HUES64 (cell line): ENCODE results near the gene SYTL1.

Experiments
- H3K27ac ChIP-seq: 2 replicates; pipeline ENCODE4 v1.7.0; 2013; ENCODE audit warnings: low read depth, low read length, inconsistent platforms
- H3K27me3 ChIP-seq: 2 replicates; pipeline ENCODE4 v1.6.1; 2013; ENCODE audit warnings: mild to moderate bottlenecking, low read length; ENCODE audit not compliant: insufficient read depth
- H3K36me3 ChIP-seq: 2 replicates; pipeline ENCODE4 v1.6.1; 2013; ENCODE audit warnings: mild to moderate bottlenecking, low read length; ENCODE audit not compliant: insufficient read depth
- H3K4me1 ChIP-seq: 2 replicates; pipeline ENCODE4 v1.6.1; 2013; ENCODE audit warnings: mild to moderate bottlenecking, low read length, moderate library complexity; ENCODE audit not compliant: insufficient read depth
- H3K4me3 ChIP-seq: 2 replicates; pipeline ENCODE4 v1.5.1; 2013; ENCODE audit warnings: mild to moderate bottlenecking, low read length, moderate library complexity
- H3K9ac ChIP-seq: 2 replicates; pipeline ENCODE4 v1.6.1; 2013; ENCODE audit warnings: mild to moderate bottlenecking, low read depth, low read length
- H3K9me3 ChIP-seq: 2 replicates; pipeline ENCODE4 v1.6.1; 2013; ENCODE audit warnings: low read depth, low read length; ENCODE audit not compliant: insufficient read depth
- WGBS: fragments of 150-250, 120-280 bp; methylation state at CpG from one replicate; pipeline ENCODE4 v1.1.7; 2013; ENCODE audit warnings: missing lambda C conversion rate; 5-methylcytosine and 5-hydroxymethylcytosine counted together

SYTL1 gene

DNA sequence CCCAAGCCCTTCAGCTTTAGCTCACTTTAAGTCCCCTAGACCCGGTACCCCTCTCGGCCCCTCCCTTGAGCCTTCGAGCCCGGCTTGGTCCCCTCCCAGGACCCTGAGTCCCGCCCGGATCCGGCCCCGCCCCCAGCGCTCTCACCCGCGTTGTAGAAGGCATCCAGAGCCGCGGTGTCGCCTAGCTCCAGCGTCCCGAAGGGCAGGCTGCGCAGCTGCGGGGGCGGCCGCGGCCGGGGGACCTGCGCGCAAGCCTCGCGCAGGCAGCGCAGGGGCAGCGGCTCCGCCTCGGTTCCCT is 24.2 kb downstream of the SYTL1 start:
- Histone ChIP-seq H3K27ac (no peak overlapping the region; the same call in 1 of the 2 replicates), H3K9ac (peak overlapping the region; percentile 63), H3K36me3 (no peaks in the 10 kb centered on the region), H3K4me3 (peak overlapping the region; percentile 84), H3K27me3 (peaks cover 13% of the 10 kb centered on the region), H3K9me3 (no peaks in the 10 kb centered on the region), H3K4me1 (peaks cover 18% of the 10 kb centered on the region)
- WGBS, result under 1% methylated on average over 30 of the region's 30 CpGs

DNA sequence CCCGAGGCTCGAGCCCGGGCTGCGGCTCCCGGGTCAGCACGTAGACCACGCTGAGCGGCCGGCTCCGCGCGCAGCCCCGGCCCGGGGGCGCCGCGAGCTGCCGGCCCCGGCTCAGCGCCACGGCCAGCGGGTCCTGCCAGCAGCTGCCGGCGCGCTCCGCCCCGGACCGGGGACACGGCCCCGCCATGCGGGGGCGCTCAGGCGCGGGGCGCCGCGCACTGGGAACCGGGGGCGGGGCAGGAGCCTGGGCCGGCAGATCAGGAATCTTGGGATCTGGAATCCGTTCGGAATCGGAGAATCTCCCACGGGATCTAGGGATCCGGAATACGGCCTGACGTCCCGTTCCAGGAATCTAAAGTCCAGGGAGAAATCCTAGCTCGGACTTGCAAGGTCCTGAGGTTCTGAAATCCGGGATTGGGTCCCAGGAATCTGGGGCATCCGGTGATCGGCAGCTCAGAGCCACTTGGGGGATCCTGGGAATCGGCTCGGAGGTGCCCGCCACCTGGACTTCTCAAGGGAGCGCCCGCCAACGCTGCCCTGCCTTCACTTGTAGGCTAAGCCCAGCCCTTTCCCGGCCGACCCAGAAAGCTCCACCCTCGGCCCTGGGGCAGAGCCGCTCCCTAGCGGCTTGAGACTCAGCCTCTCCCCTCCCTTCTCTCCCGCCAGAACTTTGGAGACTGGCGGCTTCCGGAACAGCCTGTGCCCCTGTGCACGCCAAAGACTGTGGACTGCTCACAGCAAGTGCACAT is 24.8 kb downstream of the SYTL1 start, which contains the start of gene MAP3K6:
Gene MAP3K6, minus strand, starts transcription at position 551 of the 749 bp plus-strand sequence. Its CDS starts 364 bp downstream, at position 187.
- Histone ChIP-seq H3K27me3 (peaks cover 7% of the 10 kb centered on the region), H3K4me3 (peak within 1 kb of the TSS; percentile 84), H3K4me1 (peaks cover 18% of the 10 kb centered on the region), H3K9me3 (no peaks in the 10 kb centered on the region), H3K27ac (peak within 1 kb of the TSS; percentile 73; the same call in 1 of the 2 replicates), H3K9ac (peak within 1 kb of the TSS; percentile 63), H3K36me3 (no peaks in the 10 kb centered on the region)
- under 1% methylated on average over 67 of the region's 67 CpGs for WGBS

DNA sequence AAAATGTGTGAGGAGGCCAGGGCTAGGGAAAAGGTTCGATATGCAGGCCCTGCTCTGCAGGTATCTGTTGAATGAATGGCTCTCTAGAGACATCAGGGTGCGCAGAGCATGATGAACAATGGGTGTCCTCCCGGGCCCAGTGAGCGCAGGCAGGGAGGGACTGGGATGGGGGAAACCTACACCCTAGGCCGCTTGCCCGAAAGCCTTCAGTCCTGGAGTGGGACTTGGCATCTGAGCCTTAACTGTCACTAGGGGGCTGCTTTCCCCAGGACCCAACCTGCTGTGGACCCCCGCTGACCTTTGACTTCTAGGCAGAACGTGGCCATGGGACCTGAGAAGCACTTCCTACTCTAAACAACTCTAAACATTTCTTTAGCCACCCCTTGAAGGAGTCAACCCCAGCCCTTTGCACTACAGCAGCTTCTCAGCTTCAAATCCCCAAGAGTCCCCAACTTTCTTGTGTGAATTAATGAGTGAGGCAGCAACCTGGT is 25.4 kb downstream of the SYTL1 start:
- peak overlapping the region; percentile 84 for H3K4me3 ChIP-seq
- peaks cover 18% of the 10 kb centered on the region for H3K4me1 ChIP-seq
- WGBS, result 34% methylated on average over 8 of the region's 8 CpGs
- H3K9me3 ChIP-seq, result no peaks in the 10 kb centered on the region
- H3K27me3 ChIP-seq, result 0 out of 2 replicates have a peak, but pooled peaks cover 1% of the 10 kb centered on the region
- H3K36me3 ChIP-seq, result no peaks in the 10 kb centered on the region
- peak overlapping the region; percentile 63 for H3K9ac ChIP-seq
- peak overlapping the region; percentile 73; the same call in 1 of the 2 replicates for H3K27ac ChIP-seq

DNA sequence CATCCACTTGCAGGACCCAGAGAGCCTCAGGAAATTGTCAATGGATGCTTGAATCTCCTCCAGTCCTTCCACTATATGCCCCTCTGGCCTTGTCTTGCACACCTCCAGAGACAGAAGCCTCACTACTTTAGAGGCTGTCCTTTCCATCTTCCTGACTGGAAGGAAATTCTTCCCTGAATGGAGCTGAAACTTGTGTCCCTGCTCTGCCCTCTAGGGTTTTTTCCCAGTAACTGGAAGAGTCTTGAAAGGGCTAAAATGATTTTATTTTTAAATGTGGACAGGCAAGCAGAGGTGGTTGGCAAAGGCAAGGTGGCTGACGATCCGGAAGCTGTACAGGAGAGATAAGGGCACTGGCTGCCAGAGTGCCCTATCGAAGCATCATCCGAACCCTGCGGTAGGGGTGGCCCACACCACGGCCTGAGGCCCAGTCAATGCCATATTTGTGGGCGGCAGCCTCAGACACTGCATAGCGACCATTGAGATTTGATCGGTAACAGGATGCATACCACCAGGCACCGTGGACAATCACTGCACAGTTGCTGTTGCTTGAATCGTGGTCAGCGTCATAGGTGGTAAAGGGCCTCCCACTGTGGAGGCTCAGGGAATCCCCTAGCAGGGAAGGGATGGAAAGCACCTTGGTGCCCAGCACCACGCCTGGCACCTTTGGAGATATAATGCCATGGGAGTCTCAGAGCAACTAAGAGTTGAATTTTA is 27.2 kb downstream of the SYTL1 start:
- 84% methylated on average over 13 of the region's 13 CpGs for WGBS
- H3K9ac ChIP-seq, result no peak overlapping the region
- H3K4me1 ChIP-seq, result peaks cover 18% of the 10 kb centered on the region
- no peaks in the 10 kb centered on the region for H3K9me3 ChIP-seq
- no peak overlapping the region for H3K27ac ChIP-seq
- no peak overlapping the region for H3K4me3 ChIP-seq
- no peaks in the 10 kb centered on the region for H3K36me3 ChIP-seq
- H3K27me3 ChIP-seq, result no peaks in the 10 kb centered on the region

DNA sequence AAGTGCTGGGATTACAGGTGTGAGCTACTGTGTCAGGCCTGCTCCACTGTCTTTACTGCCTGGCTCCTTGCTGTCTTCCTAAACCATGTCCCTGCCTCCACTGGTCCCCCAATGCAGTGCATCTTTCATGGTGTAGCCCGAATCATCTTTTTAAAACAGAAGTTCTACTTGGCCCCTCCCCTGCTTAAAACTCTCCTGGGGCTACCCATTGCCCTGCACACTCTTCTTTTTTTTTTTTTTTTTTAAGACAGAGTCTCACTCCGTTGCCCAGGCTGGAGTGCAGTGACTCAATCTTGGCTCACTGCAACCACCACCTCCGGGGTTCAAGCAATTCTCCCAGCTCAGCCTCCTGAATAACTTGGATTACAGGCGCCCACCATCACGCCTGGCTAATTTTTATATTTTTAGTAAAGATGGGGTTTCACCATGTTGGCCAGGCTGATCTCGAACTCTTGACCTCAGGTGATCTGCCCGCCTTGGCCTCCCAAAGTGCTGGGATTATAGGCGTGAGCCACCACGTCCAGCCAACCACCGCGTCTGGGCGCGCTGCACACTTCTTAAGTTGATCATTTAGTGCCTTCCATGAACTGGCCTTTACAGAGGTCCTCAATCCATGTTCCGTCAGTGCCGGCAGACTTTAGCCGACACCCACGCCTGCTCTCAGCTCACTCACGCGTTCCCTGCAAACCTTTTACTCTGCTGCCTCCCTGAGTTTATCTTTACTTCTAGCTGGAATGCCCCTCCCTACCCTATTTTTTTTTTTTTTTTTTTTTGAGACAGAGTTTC is 30.4 kb downstream of the SYTL1 start:
- Histone ChIP-seq H3K36me3 (no peaks in the 10 kb centered on the region), H3K9me3 (no peaks in the 10 kb centered on the region), H3K4me3 (no peak overlapping the region), H3K27me3 (no peaks in the 10 kb centered on the region), H3K4me1 (peaks cover 6% of the 10 kb centered on the region; the same call in 1 of the 2 replicates), H3K27ac (no peak overlapping the region), H3K9ac (no peak overlapping the region)
- 94% methylated on average over 19 of the region's 19 CpGs for WGBS

DNA sequence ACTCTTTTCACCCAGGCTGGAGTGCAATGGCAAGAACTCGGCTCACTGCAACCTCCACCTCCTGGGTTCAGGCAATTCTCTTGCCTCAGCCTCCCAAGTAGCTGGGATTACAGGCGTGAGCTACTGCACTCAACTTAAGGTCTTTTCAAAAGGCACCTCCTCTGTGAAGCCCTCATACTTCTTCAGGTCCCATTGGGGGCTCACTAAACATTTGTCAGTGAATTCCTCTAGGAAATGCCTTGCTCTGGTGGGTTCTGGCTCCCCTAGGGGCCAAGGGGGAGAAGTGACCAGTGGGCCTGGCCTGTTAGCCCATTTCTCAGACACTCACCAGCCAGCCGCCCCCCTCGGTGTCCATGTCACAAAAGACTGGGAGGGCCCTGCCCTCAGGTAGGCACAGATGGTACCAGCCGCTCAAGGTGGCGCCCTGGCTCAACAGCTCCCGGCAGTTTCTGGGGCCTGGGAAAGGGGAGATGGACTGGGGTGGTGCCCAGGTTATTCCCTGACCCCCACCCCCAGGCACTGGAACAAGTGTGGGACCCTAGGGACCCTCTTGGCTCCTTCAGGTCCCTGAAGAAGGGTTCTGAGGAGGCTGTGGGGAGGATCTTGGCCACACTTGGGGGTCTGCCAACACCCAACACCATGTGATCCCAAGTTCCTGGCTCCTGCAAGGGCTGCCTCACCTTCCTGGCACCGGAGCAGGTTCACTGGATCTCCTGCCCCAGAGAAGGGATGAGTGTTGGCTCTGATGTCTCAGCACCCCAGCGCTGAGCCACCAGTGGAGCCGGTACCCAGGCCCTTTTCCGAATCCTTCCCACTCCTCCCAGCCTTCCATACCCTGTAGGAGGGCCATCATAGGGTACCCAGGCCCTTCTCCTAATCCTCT is 31.2 kb downstream of the SYTL1 start:
- no peak overlapping the region for H3K4me3 ChIP-seq
- no peak overlapping the region for H3K9ac ChIP-seq
- WGBS, result 87% methylated on average over 11 of the region's 11 CpGs
- no peaks in the 10 kb centered on the region for H3K36me3 ChIP-seq
- no peaks in the 10 kb centered on the region for H3K27me3 ChIP-seq
- H3K27ac ChIP-seq, result no peak overlapping the region
- no peaks in the 10 kb centered on the region for H3K9me3 ChIP-seq
- H3K4me1 ChIP-seq, result no peaks in the 10 kb centered on the region

DNA sequence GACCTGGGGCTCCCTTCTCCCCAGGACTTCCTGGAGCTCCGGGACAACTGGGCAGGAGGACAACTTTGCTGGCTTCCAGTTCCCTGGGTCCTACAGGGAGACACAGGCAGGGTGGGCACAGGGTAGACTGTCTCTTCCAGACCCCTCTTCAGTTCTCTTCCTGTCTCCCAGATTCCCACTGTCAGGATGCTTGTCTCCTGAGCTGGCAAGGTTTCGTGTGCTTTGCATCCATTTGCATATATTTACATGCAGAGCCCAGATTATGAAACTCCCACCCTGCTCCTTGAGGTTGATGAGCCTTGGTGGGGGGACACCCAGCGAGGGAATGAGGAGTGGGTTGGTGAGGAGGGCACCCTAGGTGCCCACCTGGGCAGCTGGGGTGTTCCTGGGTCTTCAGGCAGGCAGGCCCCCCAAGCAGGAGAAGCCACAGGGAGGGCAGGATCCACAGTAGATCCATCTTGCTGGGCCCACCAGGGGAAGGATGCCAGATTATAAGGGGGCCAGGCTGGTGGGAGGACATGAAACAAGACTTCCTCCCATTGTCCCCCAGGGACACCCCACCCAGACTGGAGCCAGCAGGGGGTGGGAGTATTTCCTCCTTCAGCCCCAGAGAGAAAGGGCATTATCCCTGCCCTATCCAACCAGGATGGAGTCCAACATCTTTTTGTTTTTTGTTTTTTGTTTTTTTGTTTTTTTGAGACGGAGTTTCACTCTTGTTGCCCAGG is 32.7 kb downstream of the SYTL1 start, which contains the start of gene FCN3:
Gene FCN3, minus strand, starts transcription at position 463 of the 725 bp plus-strand sequence. Its CDS starts 6 bp downstream, at position 457.
- no peaks in the 10 kb centered on the region for H3K36me3 ChIP-seq
- H3K4me1 ChIP-seq, result no peaks in the 10 kb centered on the region
- 81% methylated on average over 4 of the region's 4 CpGs for WGBS
- no peak within 1 kb of the TSS for H3K27ac ChIP-seq
- H3K27me3 ChIP-seq, result no peaks in the 10 kb centered on the region
- H3K4me3 ChIP-seq, result no peak within 1 kb of the TSS
- no peak within 1 kb of the TSS for H3K9ac ChIP-seq
- no peaks in the 10 kb centered on the region for H3K9me3 ChIP-seq

DNA sequence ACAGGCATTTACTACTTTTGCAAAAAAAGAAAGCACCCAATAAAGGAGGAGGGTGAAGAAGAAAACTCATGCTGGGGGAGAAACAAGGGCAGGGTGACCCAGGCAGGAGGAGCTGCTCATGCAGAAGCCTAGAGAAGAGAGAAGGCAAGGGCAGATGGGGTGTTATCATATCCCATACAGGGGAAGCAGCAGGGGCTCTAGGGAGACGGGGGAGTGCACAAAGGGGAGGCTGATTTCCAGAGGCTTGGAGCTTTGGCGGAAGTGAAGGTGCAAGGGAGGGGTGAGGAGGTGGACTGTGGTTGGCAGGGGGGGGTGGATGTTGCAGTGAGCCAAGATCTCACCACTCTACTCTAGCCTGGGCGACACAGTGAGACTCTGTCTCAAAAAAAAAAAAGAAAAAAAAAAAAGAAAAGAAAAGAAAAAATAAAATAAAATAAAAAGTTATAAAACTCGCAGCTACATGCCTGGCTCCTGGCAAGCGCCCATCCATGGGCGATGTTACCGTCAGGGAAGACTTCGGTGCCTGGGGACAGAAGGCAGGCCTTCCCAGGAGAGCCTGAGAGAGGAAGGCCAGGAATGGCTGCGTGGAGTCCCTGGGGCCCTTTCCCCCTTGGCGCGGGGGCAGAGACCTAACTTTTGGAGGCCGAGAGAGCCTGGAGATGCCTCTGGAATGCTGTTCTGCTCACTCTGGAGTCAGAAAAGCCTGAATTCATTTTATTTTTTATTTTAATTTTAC is 36.1 kb downstream of the SYTL1 start:
- WGBS, result 87% methylated on average over 11 of the region's 12 CpGs
- no peak overlapping the region for H3K9ac ChIP-seq

DNA sequence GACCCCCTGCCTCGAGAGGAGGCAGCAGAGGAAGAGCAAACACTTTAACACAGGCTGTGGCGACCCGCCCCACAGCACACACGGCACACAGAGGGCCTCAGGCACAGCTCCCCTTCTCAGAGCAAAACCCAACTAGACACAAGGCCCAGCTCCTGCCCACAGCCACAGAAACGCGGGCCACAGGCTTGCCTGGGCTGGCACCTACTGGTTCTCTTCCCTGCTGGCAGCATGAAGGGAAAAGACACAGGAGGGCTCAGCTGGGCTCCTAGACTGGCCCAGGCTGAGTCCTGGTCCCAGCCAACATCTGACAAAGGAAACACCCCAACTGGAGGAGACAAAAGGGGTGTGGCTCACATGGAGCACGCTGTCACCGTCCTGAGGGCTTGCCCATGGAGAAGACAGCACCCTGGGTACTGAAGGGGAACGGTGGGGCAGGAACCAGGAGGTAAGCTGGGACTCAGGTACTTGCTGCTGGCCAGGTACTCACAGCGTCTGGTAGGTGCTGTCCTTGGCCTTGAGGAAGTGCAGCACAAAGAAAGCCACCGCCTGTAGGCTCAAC is 37.8 kb downstream of the SYTL1 start:
- 80% methylated on average over 11 of the region's 11 CpGs for WGBS
- H3K27me3 ChIP-seq, result peaks cover 15% of the 10 kb centered on the region
- no peak overlapping the region for H3K27ac ChIP-seq
- H3K36me3 ChIP-seq, result no peaks in the 10 kb centered on the region
- no peak overlapping the region for H3K4me3 ChIP-seq
- H3K9ac ChIP-seq, result no peak overlapping the region
- H3K4me1 ChIP-seq, result no peaks in the 10 kb centered on the region
- H3K9me3 ChIP-seq, result no peaks in the 10 kb centered on the region

More for the DNA sequence above, 36.1 kb downstream of the SYTL1 start:
- Histone ChIP-seq H3K4me1 (no peaks in the 10 kb centered on the region), H3K27ac (no peak overlapping the region), H3K4me3 (no peak overlapping the region), H3K36me3 (no peaks in the 10 kb centered on the region), H3K27me3 (peaks cover 15% of the 10 kb centered on the region), H3K9me3 (no peaks in the 10 kb centered on the region)
